SU-DHL-6 (cell line): Measurements from ENCODE around the gene CTNNA2.

Source experiments
- H2AFZ ChIP-seq: fragments of 200-600 bp; sonication (generic); 2 replicates; pipeline ENCODE4 v1.6.1; 2014; ENCODE audit warnings: low read depth, mild to moderate bottlenecking, moderate library complexity, mixed read lengths, antibody characterized with exemption, low read length; ENCODE audit not compliant: severe bottlenecking
- H3F3A ChIP-seq: fragments of 200-600 bp; shearing (Covaris generic); 2 replicates; pipeline ENCODE4 v1.6.0; 2016; ENCODE audit warnings: antibody characterized with exemption, mild to moderate bottlenecking; ENCODE audit not compliant: insufficient read depth
- H3K27ac ChIP-seq: fragments of 200-600 bp; sonication (generic); 2 replicates; pipeline ENCODE4 v1.5.1; 2016; ENCODE audit warnings: low read depth, mild to moderate bottlenecking, low read length, moderate library complexity, mixed read lengths
- H3K27me3 ChIP-seq: fragments of 200-600 bp; sonication (generic), shearing (Covaris generic); 2 replicates; pipeline ENCODE4 v1.6.0; 2014; ENCODE audit warnings: mild to moderate bottlenecking, low read length
- H3K36me3 ChIP-seq: fragments of 200-600 bp; sonication (generic); 2 replicates; pipeline ENCODE4 v1.6.1; 2014; ENCODE audit warnings: mild to moderate bottlenecking, low read length, mixed read lengths
- H3K4me2 ChIP-seq: fragments of 300-600, 200-600 bp; shearing (Covaris generic), sonication (generic); 2 replicates; pipeline ENCODE4 v1.6.0; 2014; ENCODE audit warnings: low read length, low read depth, mild to moderate bottlenecking; ENCODE audit not compliant: poor library complexity, severe bottlenecking
- H3K4me3 ChIP-seq: fragments of 200-600 bp; sonication (generic); 2 replicates; pipeline ENCODE4 v1.5.1; 2014; ENCODE audit warnings: antibody characterized with exemption, low read length, mild to moderate bottlenecking, mixed read lengths; ENCODE audit not compliant: insufficient read depth, poor library complexity, severe bottlenecking
- H3K79me2 ChIP-seq: fragments of 200-600 bp; sonication (generic); 2 replicates; pipeline ENCODE4 v1.6.1; 2014; ENCODE audit warnings: mild to moderate bottlenecking, low read length, moderate library complexity; ENCODE audit not compliant: insufficient read depth
- H3K9ac ChIP-seq: fragments of 200-600 bp; sonication (generic); 2 replicates; pipeline ENCODE4 v1.7.0; 2014; ENCODE audit warnings: mild to moderate bottlenecking, low read length
- H3K9me2 ChIP-seq: fragments of 200-600 bp; sonication (generic); replicated peaks from 2 replicates; pipeline ENCODE4 v1.6.1; 2014; ENCODE audit warnings: low read length; ENCODE audit not compliant: insufficient read depth
- H3K9me3 ChIP-seq: fragments of 200-600 bp; sonication (generic); 2 replicates; pipeline ENCODE4 v1.6.1; 2014; ENCODE audit warnings: low read length, mixed read lengths; ENCODE audit not compliant: insufficient read depth
- H4K20me1 ChIP-seq: fragments of 200-600 bp; sonication (generic); 2 replicates; pipeline ENCODE4 v1.6.1; 2014; ENCODE audit warnings: low read depth, mild to moderate bottlenecking, antibody characterized with exemption, low read length, moderate library complexity, mixed read lengths
- CTCF ChIP-seq: fragments of 200-600 bp; sonication (generic); IDR thresholded peaks from one replicate; pipeline ENCODE4 v1.5.1; 2017; ENCODE audit warnings: antibody characterized with exemption, mild to moderate bottlenecking, low read length, moderate library complexity; ENCODE audit not compliant: insufficient read depth, poor library complexity, severe bottlenecking
- EZH2phosphoT487 ChIP-seq: fragments of 200-600 bp; sonication (generic), shearing (Covaris generic); conservative IDR thresholded peaks from 2 replicates; pipeline ENCODE4 v1.6.1; 2018; ENCODE audit warnings: mild to moderate bottlenecking, antibody characterized with exemption, low read length, moderate library complexity, mixed read lengths

Gene CTNNA2

GRCh38 chr2:79630972-79631557 lies 118.2 kb downstream of the CTNNA2 start:
- H2AFZ ChIP-seq = no peak overlapping the region
- H3K9me2 ChIP-seq = no peaks in the 10 kb centered on the region
- H3F3A ChIP-seq = no peaks in the 10 kb centered on the region
- no peak overlapping the region for H3K4me2 ChIP-seq
- H3K79me2 ChIP-seq = no peaks in the 10 kb centered on the region
- no peak overlapping the region for H3K27ac ChIP-seq
- no peak overlapping the region for H3K9ac ChIP-seq
- TF ChIP-seq CTCF (no peak), EZH2phosphoT487 (no peak)
- no peaks in the 10 kb centered on the region for H3K27me3 ChIP-seq
- H3K36me3 ChIP-seq = no peaks in the 10 kb centered on the region
- H3K9me3 ChIP-seq = no peaks in the 10 kb centered on the region
- no peak overlapping the region for H3K4me3 ChIP-seq
- no peaks in the 10 kb centered on the region for H4K20me1 ChIP-seq

DNA sequence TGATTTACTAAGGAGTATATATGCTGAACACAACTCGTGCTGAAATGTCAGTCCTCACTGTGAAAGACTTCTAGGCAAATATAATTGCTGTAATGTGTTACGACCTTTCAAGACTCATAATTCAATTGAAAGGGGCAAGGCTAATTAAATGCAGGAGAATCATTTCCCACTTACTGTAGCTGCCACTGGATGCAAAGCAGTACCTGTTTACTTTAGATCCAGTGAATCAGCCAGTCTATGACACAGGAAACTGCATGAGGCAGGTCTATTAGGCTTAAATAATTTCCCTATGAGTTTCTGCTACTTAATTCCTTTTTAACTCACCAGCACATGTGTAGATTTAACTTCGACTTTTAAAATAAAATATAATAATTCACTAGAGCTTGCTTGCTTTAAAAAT lies 125.6 kb downstream of the CTNNA2 start:
- Histone ChIP-seq H3K27ac (no peak overlapping the region), H3K9ac (no peak overlapping the region), H3K9me3 (no peaks in the 10 kb centered on the region), H3K27me3 (no peaks in the 10 kb centered on the region), H3K36me3 (no peaks in the 10 kb centered on the region), H3K4me2 (no peak overlapping the region), H4K20me1 (no peaks in the 10 kb centered on the region), H3F3A (no peaks in the 10 kb centered on the region), H2AFZ (no peak overlapping the region), H3K4me3 (no peak overlapping the region), H3K9me2 (no peaks in the 10 kb centered on the region), H3K79me2 (no peaks in the 10 kb centered on the region)
- no peak for TF ChIP-seq EZH2phosphoT487
- TF ChIP-seq CTCF = no peak

DNA sequence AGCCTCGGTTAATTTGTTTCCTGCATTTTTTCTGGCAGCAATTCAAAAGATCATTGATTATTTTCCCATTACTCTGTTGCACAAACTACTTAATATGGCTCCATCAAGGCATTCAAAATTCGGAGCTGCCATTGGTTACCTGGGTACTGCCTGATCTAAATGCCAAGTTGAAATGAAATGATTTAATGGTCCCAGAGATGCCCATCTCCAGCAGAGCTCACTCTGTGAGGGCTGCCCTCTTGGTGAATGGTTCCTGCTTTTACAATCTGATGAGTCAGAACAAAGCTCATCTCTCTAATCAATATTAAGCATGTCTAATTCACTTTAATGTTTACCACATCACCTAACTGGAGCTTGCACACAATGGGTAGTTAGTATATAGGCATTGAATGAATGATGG lies 126.1 kb downstream of the CTNNA2 start:
- TF ChIP-seq EZH2phosphoT487 (no peak), CTCF (no peak)

More for the DNA sequence above, 126.1 kb downstream of the CTNNA2 start:
- H3K36me3 ChIP-seq = no peaks in the 10 kb centered on the region
- H3K79me2 ChIP-seq = no peaks in the 10 kb centered on the region
- no peak overlapping the region for H3K4me2 ChIP-seq
- no peaks in the 10 kb centered on the region for H3K27me3 ChIP-seq
- no peaks in the 10 kb centered on the region for H4K20me1 ChIP-seq
- H3F3A ChIP-seq = no peaks in the 10 kb centered on the region
- H3K9ac ChIP-seq = no peak overlapping the region
- H3K9me3 ChIP-seq = no peaks in the 10 kb centered on the region
- H3K9me2 ChIP-seq = no peaks in the 10 kb centered on the region
- no peak overlapping the region for H3K4me3 ChIP-seq
- no peak overlapping the region for H3K27ac ChIP-seq
- no peak overlapping the region for H2AFZ ChIP-seq
